Measurements from ENCODE around the gene MKNK1. TPM values are rescaled to one million over a fixed set of nuclear protein-coding genes. Genes with fewer than 3 reads are reported as not detected.
A peak's percentile ranks its signal among the peaks of the same experiment; 100 is the strongest.

Gene MKNK1
- total and polyA plus RNA-seq, 2 donors (not counting 1 experiment from before 2014, with no cell fraction given): 51.0 to 73.0 TPM

DNA sequence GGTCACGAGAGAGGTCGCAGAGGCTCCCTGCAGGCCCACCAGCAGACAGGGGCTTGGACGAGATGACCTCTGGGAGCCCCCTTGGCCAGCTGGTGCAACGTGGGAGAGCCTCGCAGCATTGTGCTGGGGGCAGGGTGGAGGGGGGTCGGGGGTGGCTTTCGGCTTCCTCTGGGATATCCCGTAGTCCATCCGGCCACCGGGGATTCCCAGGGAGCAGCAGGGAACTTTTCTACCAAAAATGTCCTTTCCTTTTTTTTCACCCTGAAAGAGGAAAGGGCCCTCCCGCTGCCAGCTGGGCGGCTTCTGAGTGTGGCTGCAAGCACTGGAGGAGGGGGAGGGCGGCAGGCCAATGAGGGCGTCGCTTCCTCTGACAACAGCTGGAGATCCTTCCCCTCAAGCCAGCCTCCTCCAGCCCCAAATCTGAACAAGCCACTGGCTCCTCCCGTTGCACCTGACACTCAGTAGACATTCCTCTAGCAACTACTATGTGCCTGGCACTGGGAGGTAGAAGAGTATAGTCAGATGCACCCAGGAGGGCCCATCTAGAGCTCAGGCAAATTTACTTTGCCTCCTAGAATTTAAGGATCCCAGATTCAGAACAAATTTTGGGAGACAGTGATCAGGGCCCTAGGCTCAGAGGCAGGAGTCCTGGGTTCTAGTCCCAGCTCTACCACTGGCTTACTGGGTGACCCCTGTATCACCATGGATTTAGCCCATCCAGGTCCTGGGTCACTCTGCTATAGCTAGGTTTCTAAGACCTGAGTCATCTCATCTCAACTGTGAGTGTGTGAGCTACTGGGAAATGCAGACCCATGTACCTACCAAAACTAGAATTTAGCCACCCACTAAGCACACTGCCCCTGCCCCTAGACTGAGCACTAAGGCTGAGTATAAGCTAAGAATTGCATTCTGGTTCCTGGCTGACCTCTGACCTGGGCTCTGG, 9.9 kb upstream of the MKNK1 start:
- WGBS (ENCODE audit: insufficient coverage): 9% methylated on average over 9 of the region's 16 CpGs
- H3K4me3 Mint-ChIP-seq: peak overlapping the region; percentile 70
- H3K4me1 Mint-ChIP-seq: peaks cover 60% of the 10 kb centered on the region
- peaks cover 47 to 65% of the 10 kb centered on the region in 2 donors for H3K4me1 ChIP-seq (ENCODE audit: control insufficient read depth in 2 of 2, insufficient read depth in 2 of 2, low read length in 2 of 2)
- POLR2A ChIA-PET: interaction anchor here (2.3 kb wide), 1 partner anchor 10 kb away, joined by 6 read pairs; the partner anchor contains the start of gene MKNK1
- TF ChIP-seq EZH2 (IDR thresholded peaks at IDR 0.05; ENCODE audit: borderline replicate concordance, insufficient read depth, low read depth, low read length, poor library complexity, severe bottlenecking) (no peak), CTCF (IDR thresholded peaks at IDR 0.05) (no peak)
- ATAC-seq (ENCODE audit: low read depth): no peak
- no peak overlapping the region for H3K9ac ChIP-seq (ENCODE audit: low read length)
- H3K9me3 ChIP-seq (ENCODE audit: control extremely low read depth in 1 of 3, control insufficient read depth in 2 of 3, insufficient read depth in 1 of 3, low read length in 2 of 3): no peaks in the 10 kb centered on the region
- peak overlapping the region; percentile 65 for H3K27ac Mint-ChIP-seq
- no peak overlapping the region for H3K27ac ChIP-seq (ENCODE audit: low read length in 2 of 2)
- peaks cover 44% of the 10 kb centered on the region for H3K79me2 ChIP-seq (ENCODE audit: control insufficient read depth, insufficient read depth, low read length)
- CTCF ChIA-PET: interaction anchor here (1.0 to 5.9 kb wide), 2 partner anchors 9 to 111 kb away, joined by 3 to 40 read pairs; partner anchors contain the start of gene MKNK1
- no peaks in the 10 kb centered on the region for H3K27me3 Mint-ChIP-seq
- DNase-seq: peak; percentile 31
- H3K4me3 ChIP-seq (ENCODE audit: control extremely low read depth in 1 of 5, extremely low read depth in 1 of 5, insufficient read depth in 1 of 5, low read depth in 2 of 5, low read length in 4 of 5): no peak overlapping the region
- intact Hi-C loops (cut with micrococcal nuclease): no loop called here
- H3K27me3 ChIP-seq (replicated peaks in 1 of 4; ENCODE audit: control extremely low read depth in 1 of 4, control insufficient read depth in 3 of 4, insufficient read depth in 4 of 4, low read length in 3 of 4): no peaks in the 10 kb centered on the region
- H3K4me2 ChIP-seq (replicated peaks; ENCODE audit: low read depth, low read length, poor library complexity, severe bottlenecking): peak overlapping the region; percentile 50
- H3K9me3 Mint-ChIP-seq (ENCODE audit: insufficient read depth): no peaks in the 10 kb centered on the region
- peaks cover 3 to 28% of the 10 kb centered on the region in 2 experiments for H3K36me3 ChIP-seq (replicated peaks in 1 of 2; ENCODE audit: control extremely low read depth in 1 of 2, control insufficient read depth in 1 of 2, extremely low read depth in 1 of 2, insufficient read depth in 2 of 2, low read length in 1 of 2)
- H2AFZ ChIP-seq (ENCODE audit: insufficient read depth, low read depth, low read length, poor library complexity, severe bottlenecking): no peak overlapping the region
- peaks cover 51% of the 10 kb centered on the region for H4K20me1 ChIP-seq (ENCODE audit: control insufficient read depth, insufficient read depth, low read length, poor library complexity, severe bottlenecking)
